ENCODE data around the gene OLFML2B.

DNA sequence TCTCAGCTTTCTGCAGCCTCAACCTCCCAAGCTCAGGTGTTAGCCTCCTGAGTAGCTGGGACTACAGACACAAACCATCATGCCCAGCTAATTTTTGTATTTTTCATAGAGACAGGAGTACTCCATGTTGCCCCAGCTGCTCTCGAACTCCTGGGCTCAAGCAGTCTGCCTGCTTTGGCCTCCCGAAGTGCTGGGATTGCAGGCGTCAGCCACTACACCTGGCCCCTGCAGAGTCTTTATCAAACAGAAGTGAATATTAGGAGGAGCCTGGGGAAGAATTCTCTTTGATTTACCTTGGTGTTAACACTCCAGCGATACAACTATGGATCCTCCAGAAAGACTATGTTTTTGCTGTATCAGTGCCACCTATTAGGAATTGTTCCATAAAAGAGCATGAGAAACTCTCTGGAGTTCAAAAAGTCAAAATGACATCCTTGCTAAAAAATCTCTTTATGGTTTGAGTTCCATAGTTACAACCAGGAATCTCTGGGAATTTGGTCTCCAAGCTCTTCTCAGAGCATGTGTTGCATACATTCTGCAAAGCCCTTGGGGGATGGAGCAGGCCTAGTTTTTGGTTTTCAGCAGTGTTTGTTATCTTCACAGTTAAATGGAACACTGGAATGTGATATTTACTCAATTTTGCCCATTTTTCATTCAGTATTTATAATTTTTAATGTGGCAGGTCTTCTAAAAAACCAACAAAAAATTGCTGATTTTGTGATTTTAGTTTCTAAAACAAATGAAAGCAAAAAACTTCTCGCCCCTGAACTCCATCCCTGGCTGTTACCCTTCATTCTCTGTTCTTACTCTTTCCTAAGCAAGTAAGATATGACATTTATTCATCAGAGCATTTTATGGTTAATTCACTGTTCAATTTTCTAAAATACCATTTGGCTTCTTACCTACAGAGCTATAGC, 77.3 kb downstream of the OLFML2B start:
- TF ChIP-seq CEBPB (IDR thresholded peaks at IDR 0.05) (no peak), POLR2A (IDR thresholded peaks at IDR 0.05; ENCODE audit: low read length) (no peak)
- TF ChIP-seq, protein P1, sequence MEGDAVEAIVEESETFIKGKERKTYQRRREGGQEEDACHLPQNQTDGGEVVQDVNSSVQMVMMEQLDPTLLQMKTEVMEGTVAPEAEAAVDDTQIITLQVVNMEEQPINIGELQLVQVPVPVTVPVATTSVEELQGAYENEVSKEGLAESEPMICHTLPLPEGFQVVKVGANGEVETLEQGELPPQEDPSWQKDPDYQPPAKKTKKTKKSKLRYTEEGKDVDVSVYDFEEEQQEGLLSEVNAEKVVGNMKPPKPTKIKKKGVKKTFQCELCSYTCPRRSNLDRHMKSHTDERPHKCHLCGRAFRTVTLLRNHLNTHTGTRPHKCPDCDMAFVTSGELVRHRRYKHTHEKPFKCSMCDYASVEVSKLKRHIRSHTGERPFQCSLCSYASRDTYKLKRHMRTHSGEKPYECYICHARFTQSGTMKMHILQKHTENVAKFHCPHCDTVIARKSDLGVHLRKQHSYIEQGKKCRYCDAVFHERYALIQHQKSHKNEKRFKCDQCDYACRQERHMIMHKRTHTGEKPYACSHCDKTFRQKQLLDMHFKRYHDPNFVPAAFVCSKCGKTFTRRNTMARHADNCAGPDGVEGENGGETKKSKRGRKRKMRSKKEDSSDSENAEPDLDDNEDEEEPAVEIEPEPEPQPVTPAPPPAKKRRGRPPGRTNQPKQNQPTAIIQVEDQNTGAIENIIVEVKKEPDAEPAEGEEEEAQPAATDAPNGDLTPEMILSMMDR (IDR thresholded peaks at IDR 0.05): no peak
- TF ChIP-seq, protein P2, sequence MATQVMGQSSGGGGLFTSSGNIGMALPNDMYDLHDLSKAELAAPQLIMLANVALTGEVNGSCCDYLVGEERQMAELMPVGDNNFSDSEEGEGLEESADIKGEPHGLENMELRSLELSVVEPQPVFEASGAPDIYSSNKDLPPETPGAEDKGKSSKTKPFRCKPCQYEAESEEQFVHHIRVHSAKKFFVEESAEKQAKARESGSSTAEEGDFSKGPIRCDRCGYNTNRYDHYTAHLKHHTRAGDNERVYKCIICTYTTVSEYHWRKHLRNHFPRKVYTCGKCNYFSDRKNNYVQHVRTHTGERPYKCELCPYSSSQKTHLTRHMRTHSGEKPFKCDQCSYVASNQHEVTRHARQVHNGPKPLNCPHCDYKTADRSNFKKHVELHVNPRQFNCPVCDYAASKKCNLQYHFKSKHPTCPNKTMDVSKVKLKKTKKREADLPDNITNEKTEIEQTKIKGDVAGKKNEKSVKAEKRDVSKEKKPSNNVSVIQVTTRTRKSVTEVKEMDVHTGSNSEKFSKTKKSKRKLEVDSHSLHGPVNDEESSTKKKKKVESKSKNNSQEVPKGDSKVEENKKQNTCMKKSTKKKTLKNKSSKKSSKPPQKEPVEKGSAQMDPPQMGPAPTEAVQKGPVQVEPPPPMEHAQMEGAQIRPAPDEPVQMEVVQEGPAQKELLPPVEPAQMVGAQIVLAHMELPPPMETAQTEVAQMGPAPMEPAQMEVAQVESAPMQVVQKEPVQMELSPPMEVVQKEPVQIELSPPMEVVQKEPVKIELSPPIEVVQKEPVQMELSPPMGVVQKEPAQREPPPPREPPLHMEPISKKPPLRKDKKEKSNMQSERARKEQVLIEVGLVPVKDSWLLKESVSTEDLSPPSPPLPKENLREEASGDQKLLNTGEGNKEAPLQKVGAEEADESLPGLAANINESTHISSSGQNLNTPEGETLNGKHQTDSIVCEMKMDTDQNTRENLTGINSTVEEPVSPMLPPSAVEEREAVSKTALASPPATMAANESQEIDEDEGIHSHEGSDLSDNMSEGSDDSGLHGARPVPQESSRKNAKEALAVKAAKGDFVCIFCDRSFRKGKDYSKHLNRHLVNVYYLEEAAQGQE (IDR thresholded peaks at IDR 0.05): no peak
